Measurements from ENCODE around the gene NEMP2. TPM values are rescaled to one million over a fixed set of nuclear protein-coding genes. Genes with fewer than 3 reads are reported as not detected.
A peak's percentile ranks its signal among the peaks of the same experiment; 100 is the strongest.
"Not testable (repeated sequence)": the region's sequence is repeated elsewhere in the genome, so short reads cannot be mapped to it uniquely, and the experiment has no call there.

NEMP2 gene
- total and polyA plus RNA-seq, 4 donors, result 0.85 to 11.2 (median 2.6) TPM

GRCh38 chr2:190514676-190515075 lies 19.8 kb downstream of the NEMP2 start:
- H3K4me1 ChIP-seq (ENCODE audit: control insufficient read depth in 5 of 5, insufficient read depth in 5 of 5, low read length in 5 of 5), result no peaks in the 10 kb centered on the region
- H3K27ac ChIP-seq (ENCODE audit: low read depth in 1 of 2, low read length in 1 of 2), result no peak overlapping the region
- peaks cover 0 to 15% (median 6%) of the 10 kb centered on the region in 4 donors for H3K36me3 ChIP-seq (ENCODE audit: control insufficient read depth in 4 of 4, insufficient read depth in 4 of 4, low read length in 4 of 4)
- H3K27me3 ChIP-seq (ENCODE audit: control insufficient read depth in 3 of 3, insufficient read depth in 3 of 3, low read length in 2 of 3), result no peaks in the 10 kb centered on the region
- no peak overlapping the region for H3K9ac ChIP-seq (ENCODE audit: insufficient read depth in 1 of 2, low read length in 2 of 2)
- DNase-seq, result no peak
- WGBS, 2 donors, result 98 to 100% methylated on average over 1 of the region's 1 CpG
- no peak for TF ChIP-seq CTCF (IDR thresholded peaks at IDR 0.05; ENCODE audit: control extremely low read depth, extremely low read depth)
- ATAC-seq (ENCODE audit: insufficient read depth, low FRiP score), result no peak
- H3K4me3 ChIP-seq, result no peak overlapping the region
- H3K9me3 ChIP-seq (ENCODE audit: control insufficient read depth in 4 of 4, insufficient read depth in 3 of 4, low read length in 3 of 4), result peaks cover 0 to 2% (median 0%) of the 10 kb centered on the region in 4 donors

- 85 to 92% methylated on average over 2 of the region's 2 CpGs for WGBS, 2 donors
- H3K4me3 ChIP-seq, result no peak overlapping the region
- no peak overlapping the region for H3K9ac ChIP-seq (ENCODE audit: insufficient read depth in 1 of 2, low read length in 2 of 2)
- peaks cover 0 to 17% (median 8%) of the 10 kb centered on the region in 4 donors for H3K36me3 ChIP-seq (ENCODE audit: control insufficient read depth in 4 of 4, insufficient read depth in 4 of 4, low read length in 4 of 4)
- H3K27ac ChIP-seq (ENCODE audit: low read depth in 1 of 2, low read length in 1 of 2), result no peak overlapping the region
- H3K9me3 ChIP-seq (ENCODE audit: control insufficient read depth in 4 of 4, insufficient read depth in 3 of 4, low read length in 3 of 4), result peaks cover 0 to 2% (median 0%) of the 10 kb centered on the region in 4 donors
- ATAC-seq (ENCODE audit: insufficient read depth, low FRiP score) (no peak), DNase-seq (no peak)
- no peaks in the 10 kb centered on the region for H3K4me1 ChIP-seq (ENCODE audit: control insufficient read depth in 5 of 5, insufficient read depth in 5 of 5, low read length in 5 of 5)
- no peaks in the 10 kb centered on the region for H3K27me3 ChIP-seq (ENCODE audit: control insufficient read depth in 3 of 3, insufficient read depth in 3 of 3, low read length in 2 of 3)
- TF ChIP-seq CTCF (IDR thresholded peaks at IDR 0.05; ENCODE audit: control extremely low read depth, extremely low read depth), result no peak
Observed at GRCh38 chr2:190513877-190514276, 20.6 kb downstream of the NEMP2 start.

GRCh38 chr2:190512539-190513095 lies 21.9 kb downstream of the NEMP2 start:
- Histone ChIP-seq H3K36me3 (ENCODE audit: control insufficient read depth in 4 of 4, insufficient read depth in 4 of 4, low read length in 4 of 4) (peaks cover 0 to 21% (median 8%) of the 10 kb centered on the region in 4 donors), H3K4me3 (no peak overlapping the region), H3K27ac (ENCODE audit: low read depth in 1 of 2, low read length in 1 of 2) (peak overlapping the region in 1 of 2 donors; percentile 36), H3K9ac (ENCODE audit: insufficient read depth in 1 of 2, low read length in 2 of 2) (no peak overlapping the region), H3K4me1 (ENCODE audit: control insufficient read depth in 5 of 5, insufficient read depth in 5 of 5, low read length in 5 of 5) (no peaks in the 10 kb centered on the region), H3K27me3 (ENCODE audit: control insufficient read depth in 3 of 3, insufficient read depth in 3 of 3, low read length in 2 of 3) (no peaks in the 10 kb centered on the region), H3K9me3 (ENCODE audit: control insufficient read depth in 4 of 4, insufficient read depth in 3 of 4, low read length in 3 of 4) (peaks cover 0 to 2% (median 0%) of the 10 kb centered on the region in 4 donors)
- ATAC-seq (ENCODE audit: insufficient read depth, low FRiP score) (no peak), DNase-seq (no peak)
- no peak for TF ChIP-seq CTCF (IDR thresholded peaks at IDR 0.05; ENCODE audit: control extremely low read depth, extremely low read depth)
- 64 to 74% methylated on average over 5 of the region's 5 CpGs for WGBS, 2 donors

GRCh38 chr2:190511104-190511503 lies 23.4 kb downstream of the NEMP2 start:
- no peak overlapping the region for H3K9ac ChIP-seq (ENCODE audit: insufficient read depth in 1 of 2, low read length in 2 of 2)
- H3K9me3 ChIP-seq (ENCODE audit: control insufficient read depth in 4 of 4, insufficient read depth in 3 of 4, low read length in 3 of 4), result peaks cover 0 to 2% (median 0%) of the 10 kb centered on the region in 4 donors
- peaks cover 2 to 16% (median 8%) of the 10 kb centered on the region in 4 donors for H3K36me3 ChIP-seq (ENCODE audit: control insufficient read depth in 4 of 4, insufficient read depth in 4 of 4, low read length in 4 of 4)
- H3K4me1 ChIP-seq (ENCODE audit: control insufficient read depth in 5 of 5, insufficient read depth in 5 of 5, low read length in 5 of 5), result no peaks in the 10 kb centered on the region
- ATAC-seq (ENCODE audit: insufficient read depth, low FRiP score) (no peak), DNase-seq (peak in 2 of 3 donors; percentile 75 to 78)
- no peak for TF ChIP-seq CTCF (IDR thresholded peaks at IDR 0.05; ENCODE audit: control extremely low read depth, extremely low read depth)
- no peak overlapping the region for H3K4me3 ChIP-seq
- 66 to 75% methylated on average over 2 of the region's 2 CpGs for WGBS, 2 donors
- no peak overlapping the region for H3K27ac ChIP-seq (ENCODE audit: low read depth in 1 of 2, low read length in 1 of 2)
- H3K27me3 ChIP-seq (ENCODE audit: control insufficient read depth in 3 of 3, insufficient read depth in 3 of 3, low read length in 2 of 3), result no peaks in the 10 kb centered on the region

- not testable (repeated sequence) for H3K27ac ChIP-seq (ENCODE audit: low read depth in 1 of 2, low read length in 1 of 2); H3K4me3 ChIP-seq; H3K27me3 ChIP-seq (ENCODE audit: control insufficient read depth in 3 of 3, insufficient read depth in 3 of 3, low read length in 2 of 3); H3K4me1 ChIP-seq (ENCODE audit: control insufficient read depth in 5 of 5, insufficient read depth in 5 of 5, low read length in 5 of 5); H3K9ac ChIP-seq (ENCODE audit: insufficient read depth in 1 of 2, low read length in 2 of 2); ATAC-seq (ENCODE audit: insufficient read depth, low FRiP score); H3K9me3 ChIP-seq (ENCODE audit: control insufficient read depth in 4 of 4, insufficient read depth in 3 of 4, low read length in 3 of 4); DNase-seq
- peaks cover 2 to 17% (median 8%) of the 10 kb centered on the region in 4 donors for H3K36me3 ChIP-seq (ENCODE audit: control insufficient read depth in 4 of 4, insufficient read depth in 4 of 4, low read length in 4 of 4)
- 92 to 95% methylated on average over 5 of the region's 5 CpGs for WGBS, 2 donors
Observed at GRCh38 chr2:190509895-190510294, 24.6 kb downstream of the NEMP2 start.
